GM23338 (cell line): ENCODE measurements around the gene TGIF2. TPM values are rescaled to one million over a fixed set of nuclear protein-coding genes. Genes with fewer than 3 reads are reported as not detected.

Source experiments
- ATAC-seq: fragments of 200-7000 bp; cut with Tn5 transposase; 3 replicates; pipeline ENCODE4 v1.9.1; 2020
- DNase-seq: peaks from one replicate; pipeline ENCODE4 v3.0.0-alpha.2; 2015; ENCODE audit warnings: low spot score
- H2AFZ ChIP-seq: fragments of 200-600 bp; sonication (generic); 2 replicates; pipeline ENCODE4 v1.8.0; 2016; ENCODE audit warnings: antibody characterized with exemption, mild to moderate bottlenecking, moderate library complexity
- H3F3A ChIP-seq: fragments of 200-600 bp; sonication (generic); replicated peaks from 2 replicates; pipeline ENCODE4 v1.8.0; 2017; ENCODE audit warnings: antibody characterized with exemption, mixed run types, low read depth
- H3K27ac ChIP-seq: fragments of 200-600 bp; sonication (generic); 2 replicates; pipeline ENCODE4 v1.6.1; 2016; ENCODE audit warnings: low read depth
- H3K27me3 ChIP-seq: fragments of 200-600 bp; sonication (generic); 2 replicates; pipeline ENCODE4 v1.8.0; 2016; ENCODE audit warnings: mild to moderate bottlenecking, mixed run types, moderate library complexity; ENCODE audit not compliant: insufficient read depth
- H3K36me3 ChIP-seq: fragments of 200-600 bp; sonication (generic); 2 replicates; pipeline ENCODE4 v1.8.0; 2016; ENCODE audit warnings: mild to moderate bottlenecking; ENCODE audit not compliant: insufficient read depth
- H3K4me1 ChIP-seq: fragments of 200-600 bp; sonication (generic); 2 replicates; pipeline ENCODE4 v1.8.0; 2016; ENCODE audit warnings: mild to moderate bottlenecking, moderate library complexity; ENCODE audit not compliant: insufficient read depth
- H3K4me2 ChIP-seq: fragments of 200-600 bp; sonication (generic); 2 replicates; pipeline ENCODE4 v1.7.1; 2017; ENCODE audit warnings: mixed run types
- H3K4me3 ChIP-seq: fragments of 200-600 bp; sonication (generic); 2 replicates; pipeline ENCODE4 v1.6.1; 2016; ENCODE audit warnings: mixed run types
- H3K79me2 ChIP-seq: fragments of 200-600 bp; sonication (generic); replicated peaks from 2 replicates; pipeline ENCODE4 v1.8.0; 2017; ENCODE audit warnings: mild to moderate bottlenecking; ENCODE audit not compliant: insufficient read depth
- H3K9me2 ChIP-seq: fragments of 200-600 bp; sonication (generic); 2 replicates; pipeline ENCODE4 v1.8.0; 2017; ENCODE audit not compliant: insufficient read depth
- H4K20me1 ChIP-seq: fragments of 200-600 bp; sonication (generic); replicated peaks from 2 replicates; pipeline ENCODE4 v1.8.0; 2017; ENCODE audit warnings: mild to moderate bottlenecking; ENCODE audit not compliant: insufficient read depth
- H3K27ac Mint-ChIP-seq: 2 replicates; pipeline ENCODE4 v1.8.0; 2020; ENCODE audit warnings: inconsistent platforms, mild to moderate bottlenecking, moderate library complexity, mixed read lengths
- H3K27me3 Mint-ChIP-seq: 3 replicates; pipeline ENCODE4 v1.8.0; 2022; ENCODE audit warnings: low read depth, mild to moderate bottlenecking, moderate library complexity, mixed read lengths, inconsistent platforms; ENCODE audit not compliant: insufficient read depth, poor library complexity
- H3K36me3 Mint-ChIP-seq: 3 replicates; pipeline ENCODE4 v1.8.0; 2021; ENCODE audit warnings: low read depth, mild to moderate bottlenecking, inconsistent platforms, moderate library complexity, mixed read lengths
- H3K4me1 Mint-ChIP-seq: 3 replicates; pipeline ENCODE4 v1.8.0; 2020; ENCODE audit warnings: mild to moderate bottlenecking, inconsistent platforms, mixed read lengths
- H3K4me3 Mint-ChIP-seq: 3 replicates; pipeline ENCODE4 v1.8.0; 2021; ENCODE audit warnings: moderate library complexity, mild to moderate bottlenecking, inconsistent platforms, mixed read lengths
- H3K9me3 Mint-ChIP-seq: 3 replicates; pipeline ENCODE4 v1.8.0; 2020; ENCODE audit warnings: moderate library complexity, mild to moderate bottlenecking, inconsistent platforms, mixed read lengths
- CREB1 ChIP-seq: fragments of 250-450 bp; sonication (Bioruptor Pico); IDR thresholded peaks from 2 replicates; pipeline ENCODE4 v1.5.0; 2020; ENCODE audit warnings: low read depth, mild to moderate bottlenecking, moderate library complexity
- ETS1 ChIP-seq: IDR thresholded peaks from 2 replicates; pipeline ENCODE4 v1.6.1; 2016; ENCODE audit warnings: antibody characterized with exemption
- EZH2 ChIP-seq: fragments of 200-600 bp; sonication (generic); IDR thresholded peaks from one replicate; pipeline ENCODE4 v1.8.0; 2017; ENCODE audit warnings: antibody characterized with exemption, mild to moderate bottlenecking, low read depth; ENCODE audit not compliant: unreplicated experiment
- POLR2AphosphoS5 ChIP-seq: IDR thresholded peaks from 2 replicates; pipeline ENCODE4 v1.6.1; 2016; ENCODE audit warnings: antibody characterized with exemption, low read depth
- ZNF462 ChIP-seq: fragments of 250-450 bp; sonication (Bioruptor Pico); IDR thresholded peaks from 2 replicates; pipeline ENCODE4 v1.5.0; 2020; ENCODE audit warnings: mild to moderate bottlenecking, moderate library complexity
- long read RNA-seq: library from polyadenylated mRNA; unstranded; transcript quantifications from one replicate; pipeline ENCODE4 v2.0.0, GENCODE V29; 2020; ENCODE audit not compliant: unreplicated experiment
- polyA plus RNA-seq: library from polyadenylated mRNA; unstranded; fragments of >200 nt; fragmentation: Nextera tagmentation; extraction: Ambion mirVana; gene quantifications from 2 replicates; pipeline ENCODE4 v1.2.1, GENCODE V29; 2016
- total RNA-seq: library from RNA; depleted of rRNA; stranded (reverse); fragments of >200 nt; shearing (Covaris generic); gene quantifications from 2 replicates; pipeline ENCODE4 v1.2.3, GENCODE V29; 2014; rRNA removed

The TGIF2 gene
- total RNA-seq, result 59.8 and 63.2 TPM in 2 replicates
- polyA plus RNA-seq, result 44.8 and 47.6 TPM in 2 replicates
- long read RNA-seq, transcript TGIF2-204 (3 exons, 638 nt), result major isoform, 8 of 16 reads
- long read RNA-seq, transcript TGIF2-201 (3 exons, 3,406 nt), result minor isoform, 5 of 16 reads
- long read RNA-seq, partial matches to known transcripts, result 2 of 16 reads
- long read RNA-seq, other reads (novel, unspliced or antisense), result 1 of 16 reads

- Histone ChIP-seq H3K4me2 (peak within 1 kb of the TSS; percentile 96), H4K20me1 (peaks cover 14% of the 10 kb centered on the region), H3K27me3 (no peaks in the 10 kb centered on the region), H3K27ac (peak within 1 kb of the TSS; percentile 98), H3K4me1 (peaks cover 38% of the 10 kb centered on the region), H3K9me2 (no peaks in the 10 kb centered on the region), H3K79me2 (peaks cover 58% of the 10 kb centered on the region), H3K36me3 (no peaks in the 10 kb centered on the region), H3F3A (peaks cover 6% of the 10 kb centered on the region; the same call in 1 of the 2 replicates), H3K4me3 (peak within 1 kb of the TSS; percentile 92), H2AFZ (no peak within 1 kb of the TSS; the same call in 1 of the 2 replicates)
- Mint-ChIP-seq H3K27me3 (peaks cover 29% of the 10 kb centered on the region), H3K4me3 (peak within 1 kb of the TSS; percentile 94), H3K9me3 (no peaks in the 10 kb centered on the region), H3K36me3 (peaks cover 21% of the 10 kb centered on the region), H3K27ac (peak within 1 kb of the TSS; percentile 98), H3K4me1 (peaks cover 50% of the 10 kb centered on the region)
- TF ChIP-seq CREB1, result peak; percentile 79
- peak; percentile 62 for TF ChIP-seq POLR2AphosphoS5
- TF ChIP-seq ZNF462 (CRISPR knock-in tag), result no peak
- peak; percentile 69; the same call in 1 of the 2 replicates for TF ChIP-seq ETS1
- no peak for TF ChIP-seq EZH2
- peak; percentile 56 for ATAC-seq
- DNase-seq, result peak; percentile 97
Measured at GRCh38 chr20:36573103-36573797, at the start of gene TGIF2. TGIF2 (plus strand) TSS chr20:36573597; CDS start chr20:36578775, 5,178 bp downstream.
